ENCODE measurements around the gene FURIN. TPM values are rescaled to one million over a fixed set of nuclear protein-coding genes. Genes with fewer than 3 reads are reported as not detected.

The FURIN gene
- total RNA-seq, 3 donors from 2014 or later: 34.5 to 48.5 (median 36.4) TPM

GRCh38 chr15:90909976-90910375 is 41.6 kb downstream of the FURIN start:
- intact Hi-C loops (cut with DNase I; ENCODE audit: low total_unique reads): no loop called here
- no peak overlapping the region for H3K27ac ChIP-seq
- TF ChIP-seq CTCF (IDR thresholded peaks at IDR 0.05) (no peak), POLR2A (IDR thresholded peaks at IDR 0.05) (no peak), POLR2AphosphoS5 (IDR thresholded peaks at IDR 0.05) (no peak)
- no peaks in the 10 kb centered on the region for H3K27me3 ChIP-seq
- H3K9me3 ChIP-seq: no peaks in the 10 kb centered on the region
- peaks cover 25% of the 10 kb centered on the region for H3K36me3 ChIP-seq
- no peak for DNase-seq (ENCODE audit: low spot score in 2 of 2)
- H3K4me3 ChIP-seq: no peak overlapping the region
- no peaks in the 10 kb centered on the region for H3K4me1 ChIP-seq

GRCh38 chr15:90910441-90911301 is 42.3 kb downstream of the FURIN start:
- no peak overlapping the region for H3K4me3 ChIP-seq
- H3K4me1 ChIP-seq: no peaks in the 10 kb centered on the region
- H3K9me3 ChIP-seq: no peaks in the 10 kb centered on the region
- H3K27me3 ChIP-seq: no peaks in the 10 kb centered on the region
- TF ChIP-seq POLR2AphosphoS5 (IDR thresholded peaks at IDR 0.05): no peak
- no peak for TF ChIP-seq POLR2A (IDR thresholded peaks at IDR 0.05)
- no peak for TF ChIP-seq CTCF (IDR thresholded peaks at IDR 0.05)
- no peak for DNase-seq (ENCODE audit: low spot score in 2 of 2)
- intact Hi-C loops (cut with DNase I; ENCODE audit: low total_unique reads): no loop called here
- no peak overlapping the region for H3K27ac ChIP-seq
- H3K36me3 ChIP-seq: peaks cover 25% of the 10 kb centered on the region

- Histone ChIP-seq H3K27me3 (no peaks in the 10 kb centered on the region), H3K27ac (no peak overlapping the region), H3K4me3 (no peak overlapping the region), H3K4me1 (no peaks in the 10 kb centered on the region), H3K9me3 (no peaks in the 10 kb centered on the region), H3K36me3 (peaks cover 25% of the 10 kb centered on the region)
- TF ChIP-seq POLR2AphosphoS5 (IDR thresholded peaks at IDR 0.05) (no peak), POLR2A (IDR thresholded peaks at IDR 0.05) (no peak)
- DNase-seq (ENCODE audit: low spot score in 2 of 2): no peak
- intact Hi-C loops (cut with DNase I; ENCODE audit: low total_unique reads): no loop called here
These were observed 42.9 kb downstream of the FURIN start for GRCh38 chr15:90911302-90911623.

GRCh38 chr15:90911906-90912769 is 43.8 kb downstream of the FURIN start:
- no peak for TF ChIP-seq CTCF (IDR thresholded peaks at IDR 0.05)
- TF ChIP-seq POLR2A (IDR thresholded peaks at IDR 0.05): no peak
- TF ChIP-seq POLR2AphosphoS5 (IDR thresholded peaks at IDR 0.05): no peak
- H3K27ac ChIP-seq: no peak overlapping the region
- H3K4me1 ChIP-seq: no peaks in the 10 kb centered on the region
- H3K27me3 ChIP-seq: no peaks in the 10 kb centered on the region
- H3K9me3 ChIP-seq: no peaks in the 10 kb centered on the region
- H3K36me3 ChIP-seq: peaks cover 20% of the 10 kb centered on the region
- intact Hi-C loops (cut with DNase I; ENCODE audit: low total_unique reads): no loop called here
- DNase-seq (ENCODE audit: low spot score in 2 of 2): no peak
- no peak overlapping the region for H3K4me3 ChIP-seq

- H3K9me3 ChIP-seq: no peaks in the 10 kb centered on the region
- H3K36me3 ChIP-seq: peaks cover 20% of the 10 kb centered on the region
- no peaks in the 10 kb centered on the region for H3K27me3 ChIP-seq
- H3K4me3 ChIP-seq: no peak overlapping the region
- no peak for DNase-seq (ENCODE audit: low spot score in 2 of 2)
- H3K27ac ChIP-seq: no peak overlapping the region
- intact Hi-C loops (cut with DNase I; ENCODE audit: low total_unique reads): no loop called here
- TF ChIP-seq CTCF (IDR thresholded peaks at IDR 0.05) (no peak), POLR2AphosphoS5 (IDR thresholded peaks at IDR 0.05) (no peak), POLR2A (IDR thresholded peaks at IDR 0.05) (no peak)
- no peaks in the 10 kb centered on the region for H3K4me1 ChIP-seq
These were observed 44.3 kb downstream of the FURIN start for GRCh38 chr15:90912770-90913075.

All from breast epithelium (tissue), 4 donors.